HG03139 (cell line): ENCODE data around the gene ATP6V0A1.
"Not testable (repeated sequence)": the region's sequence is repeated elsewhere in the genome, so short reads cannot be mapped to it uniquely, and the experiment has no call there.

Experiments
- ATAC-seq: cut with Tn5 transposase; IDR thresholded peaks from one replicate; pipeline ENCODE4 v1.9.1; 2021; ENCODE audit not compliant: unreplicated experiment

ATP6V0A1 gene

GRCh38 chr17:42436391-42436790 is 22.3 kb upstream of the ATP6V0A1 start:
- no peak for ATAC-seq

GRCh38 chr17:42438600-42439567 is 19.8 kb upstream of the ATP6V0A1 start:
- no peak for ATAC-seq

GRCh38 chr17:42441371-42442195 is 17.1 kb upstream of the ATP6V0A1 start:
- no peak for ATAC-seq

- ATAC-seq: no peak
Observed at GRCh38 chr17:42442196-42442565, 16.5 kb upstream of the ATP6V0A1 start.

GRCh38 chr17:42449176-42449575 is 9.5 kb upstream of the ATP6V0A1 start:
- not testable (repeated sequence) for ATAC-seq

DNA sequence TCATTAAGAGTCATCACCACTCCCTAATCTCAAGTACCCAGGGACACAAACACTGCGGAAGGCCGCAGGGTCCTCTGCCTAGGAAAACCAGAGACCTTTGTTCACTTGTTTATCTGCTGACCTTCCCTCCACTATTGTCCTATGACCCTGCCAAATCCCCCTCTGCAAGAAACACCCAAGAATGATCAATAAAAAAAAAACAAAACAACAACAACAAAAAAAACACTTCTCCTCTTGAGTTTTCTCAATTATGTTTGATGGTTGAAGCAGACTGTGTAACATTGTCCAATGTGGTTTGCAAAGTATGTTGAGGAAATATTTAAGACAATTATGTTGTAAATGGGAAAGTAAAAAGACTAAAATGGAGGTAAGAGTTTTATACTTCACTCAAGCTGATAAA is 8.8 kb upstream of the ATP6V0A1 start:
- not testable (repeated sequence) for ATAC-seq

DNA sequence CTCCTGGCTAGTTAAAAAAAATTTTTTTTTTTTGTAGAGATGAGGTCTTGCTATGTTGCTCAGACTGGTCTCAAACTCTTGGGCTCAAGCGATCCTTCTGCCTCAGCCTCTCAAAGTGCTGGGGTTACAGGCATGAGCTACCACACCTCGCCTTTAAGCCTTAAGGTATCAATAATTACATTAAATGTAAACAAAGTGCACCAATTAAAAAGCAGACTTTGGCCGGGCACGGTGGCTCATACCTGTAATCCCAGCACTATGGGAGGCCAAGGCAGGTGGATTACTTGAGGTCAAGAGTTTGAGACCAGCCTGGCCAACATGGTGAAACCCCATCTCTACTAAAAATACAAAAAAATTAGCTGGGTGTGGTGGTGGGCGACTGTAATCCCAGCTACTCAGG is 7.4 kb upstream of the ATP6V0A1 start:
- not testable (repeated sequence) for ATAC-seq

DNA sequence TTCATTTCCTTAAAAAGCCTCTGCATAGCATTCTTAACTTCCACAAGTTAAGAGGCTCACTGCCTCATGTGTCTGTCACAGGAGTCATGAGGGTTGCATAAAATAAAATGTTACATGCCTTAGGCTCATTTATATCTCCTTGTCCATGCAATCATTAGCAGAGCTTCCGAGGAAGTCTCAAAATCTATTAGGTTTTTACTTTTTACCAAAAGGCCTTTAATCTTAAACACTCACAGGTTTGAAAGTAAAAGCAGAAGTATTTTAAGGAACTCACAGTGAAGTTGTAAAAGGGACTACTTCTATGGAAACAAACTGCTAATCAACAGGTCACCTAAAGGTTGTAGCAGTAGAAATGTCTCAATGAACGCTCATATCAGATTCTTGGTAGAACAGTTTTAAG is 5.2 kb upstream of the ATP6V0A1 start:
- ATAC-seq: no peak

DNA sequence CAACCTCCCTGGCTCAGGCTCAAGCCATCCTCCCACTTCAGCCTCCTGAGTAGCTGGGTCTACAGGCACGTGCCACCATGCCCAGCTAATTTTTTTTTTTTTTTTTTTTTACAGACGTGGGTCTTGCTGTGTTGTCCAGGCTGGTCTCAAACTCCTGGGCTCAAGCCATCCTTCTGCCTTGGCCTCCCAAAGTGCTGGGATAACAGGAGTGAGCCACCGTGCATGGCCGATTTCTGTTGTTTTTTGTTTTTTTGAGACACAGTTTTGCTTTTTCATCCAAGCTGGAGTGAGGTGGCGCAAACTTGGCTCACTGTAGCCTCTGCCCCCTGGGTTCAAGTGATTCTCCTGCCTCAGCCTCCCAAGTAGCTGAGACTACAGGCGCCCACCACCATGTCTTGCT is 3.7 kb upstream of the ATP6V0A1 start:
- ATAC-seq: not testable (repeated sequence)

GRCh38 chr17:42456223-42457106 is 2.2 kb upstream of the ATP6V0A1 start:
- no peak for ATAC-seq

GRCh38 chr17:42457107-42457792 is 1.4 kb upstream of the ATP6V0A1 start:
- ATAC-seq: no peak

DNA sequence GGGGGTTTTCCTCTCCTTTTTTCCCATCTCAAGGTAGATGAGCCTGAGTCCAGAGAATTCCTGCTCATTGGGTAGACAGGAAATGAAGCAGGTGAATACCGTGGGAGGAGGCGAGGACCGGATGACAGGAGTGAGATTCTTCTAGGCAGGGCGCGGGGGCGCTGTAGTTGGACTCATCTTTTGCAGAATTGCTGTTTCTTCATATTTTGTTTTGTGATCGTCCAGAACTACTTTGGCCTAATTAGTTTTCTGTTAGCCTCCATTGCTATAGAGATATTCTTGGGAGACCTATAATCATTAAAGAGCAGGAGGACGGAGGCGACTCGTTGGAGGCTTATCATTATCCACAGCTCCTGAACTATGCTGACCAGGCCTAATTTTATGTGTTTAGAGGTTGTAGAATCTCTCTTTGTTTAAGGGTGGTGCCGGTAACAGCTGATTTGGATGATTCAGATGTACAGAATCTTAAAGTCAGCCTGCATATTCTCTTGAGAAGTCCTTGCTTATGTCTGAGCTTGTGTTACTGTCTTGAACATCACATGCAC is 650 bp downstream of the ATP6V0A1 start:
- ATAC-seq: no peak

DNA sequence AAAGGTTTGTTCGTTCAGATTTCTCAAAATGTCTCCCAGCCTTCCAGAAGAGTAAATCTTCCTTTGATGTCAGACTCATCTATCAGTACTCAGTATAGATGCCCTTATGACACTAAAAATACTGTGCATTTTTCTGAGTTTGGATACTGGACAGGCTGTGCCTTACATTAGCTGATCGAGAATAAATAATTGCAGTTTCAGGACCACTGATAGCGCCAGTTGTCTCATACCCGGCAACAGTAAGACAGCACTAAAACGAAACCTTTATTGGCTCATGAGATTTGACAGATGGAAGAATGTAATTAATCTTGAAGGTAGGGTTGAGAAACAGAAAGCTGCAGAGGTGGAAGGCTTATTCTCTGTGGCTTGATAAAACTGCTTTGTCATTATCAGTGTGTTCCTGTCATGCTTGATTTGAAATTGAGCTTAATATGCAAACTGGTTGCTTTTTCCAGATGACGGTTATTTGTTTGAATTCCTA is 1.2 kb downstream of the ATP6V0A1 start:
- ATAC-seq: no peak

DNA sequence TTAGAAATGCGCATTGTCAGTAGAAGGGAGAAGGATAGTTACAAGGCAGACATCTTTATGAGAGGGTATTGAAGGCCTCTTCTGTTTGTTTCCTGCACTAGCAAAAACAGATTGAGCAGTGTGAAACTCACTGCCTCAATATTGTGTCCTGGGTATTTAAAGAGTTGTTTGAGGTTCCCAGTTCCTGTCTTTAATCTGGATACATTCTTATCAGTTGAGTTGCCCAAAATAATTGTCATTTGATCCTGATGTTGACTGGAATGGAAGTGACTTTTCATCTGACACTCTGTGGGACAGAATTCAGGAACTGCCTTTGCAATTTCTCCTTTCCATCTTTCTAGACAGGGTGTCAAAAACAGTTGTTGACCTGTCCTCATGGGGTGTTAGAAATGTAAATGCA is 1.7 kb downstream of the ATP6V0A1 start:
- no peak for ATAC-seq

GRCh38 chr17:42463976-42464400 is 5.3 kb downstream of the ATP6V0A1 start:
- ATAC-seq: no peak

DNA sequence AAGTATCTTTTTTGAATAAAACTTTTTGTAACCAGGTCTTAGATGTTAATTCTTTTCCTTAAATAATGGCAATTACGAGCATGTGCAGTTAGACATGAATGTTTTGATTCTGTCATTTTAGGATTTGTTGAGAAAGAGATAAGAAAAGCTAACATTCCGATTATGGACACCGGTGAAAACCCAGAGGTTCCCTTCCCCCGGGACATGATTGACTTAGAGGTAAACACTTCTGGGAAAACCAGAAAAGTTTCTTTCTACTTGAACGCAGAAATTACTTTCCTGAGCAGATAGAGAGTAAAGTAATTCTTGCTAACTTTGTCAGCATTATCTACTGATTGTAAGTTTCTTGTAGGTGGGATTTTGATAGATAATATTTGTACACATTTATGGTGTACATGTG is 9.2 kb downstream of the ATP6V0A1 start:
- no peak for ATAC-seq

DNA sequence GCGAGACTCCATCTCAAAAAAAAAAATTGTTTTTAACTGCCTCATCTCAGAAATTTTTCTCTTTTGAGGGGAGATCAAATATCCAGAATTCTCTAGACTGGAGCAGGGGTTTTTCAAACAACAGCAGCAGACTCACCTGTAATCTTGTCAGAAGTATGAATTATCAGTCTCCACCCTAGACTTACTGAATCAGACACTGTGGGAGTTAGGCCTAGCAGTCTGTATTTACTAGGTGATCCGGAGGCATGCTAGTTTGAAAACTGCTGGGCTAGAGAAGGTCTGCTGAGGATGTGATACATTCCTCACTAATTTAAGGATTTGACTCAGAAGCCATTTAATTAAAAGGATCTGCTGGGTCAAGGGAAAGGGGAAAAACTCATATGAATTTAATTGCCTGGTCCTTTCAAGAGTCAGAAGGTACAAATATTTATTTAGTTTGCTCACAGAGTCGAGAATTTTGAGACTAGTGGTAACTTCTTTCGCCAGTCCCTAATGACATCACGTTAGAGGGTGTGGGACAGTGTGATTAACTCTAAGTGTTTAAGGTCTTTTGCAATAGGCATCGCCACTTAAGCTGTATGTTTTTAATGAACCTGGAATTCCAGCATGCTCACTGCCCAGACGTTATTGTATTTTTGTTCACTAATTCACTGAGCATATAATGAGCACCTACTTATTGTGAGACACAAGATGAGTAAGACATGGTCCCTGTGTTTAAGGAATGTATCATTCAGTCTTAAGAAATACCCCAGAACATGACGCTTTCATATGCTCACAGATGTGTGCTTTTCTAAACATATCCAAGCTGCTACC is 14.2 kb downstream of the ATP6V0A1 start:
- no peak for ATAC-seq

GRCh38 chr17:42474276-42474675 is 15.6 kb downstream of the ATP6V0A1 start:
- no peak for ATAC-seq

DNA sequence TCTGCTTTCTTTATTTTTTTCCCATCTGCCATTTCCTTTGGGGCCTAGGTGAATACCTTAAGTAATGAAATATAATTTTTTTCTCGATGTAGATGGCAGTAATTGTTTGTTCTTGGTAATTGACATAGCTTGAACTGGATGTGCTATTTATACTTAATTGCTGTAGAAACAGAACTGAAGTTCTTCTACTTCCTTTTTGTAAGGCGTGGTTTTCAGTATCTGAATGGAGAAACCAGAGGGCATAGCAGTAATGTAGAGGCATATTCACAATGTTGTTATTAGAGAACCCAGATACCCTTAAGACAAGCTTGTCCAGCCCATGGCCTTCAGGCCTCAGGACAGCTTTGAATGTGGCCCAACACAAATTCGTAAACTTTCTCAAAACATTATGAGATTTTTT is 16.4 kb downstream of the ATP6V0A1 start:
- ATAC-seq: no peak
